PC-3 (cell line): ENCODE results near the gene MAK.
"Not testable (repeated sequence)": the region's sequence is repeated elsewhere in the genome, so short reads cannot be mapped to it uniquely, and the experiment has no call there.

ENCODE experiments used
- CTCF ChIP-seq: fragments of 300-600 bp; sonication (generic); conservative IDR thresholded peaks from 2 replicates; pipeline ENCODE4 v1.5.1; 2017; ENCODE audit warnings: antibody characterized with exemption, low read depth, mild to moderate bottlenecking, low read length
- EZH2phosphoT487 ChIP-seq: fragments of 300-600 bp; sonication (generic); IDR thresholded peaks from 2 replicates; pipeline ENCODE4 v1.6.1; 2018; ENCODE audit warnings: mild to moderate bottlenecking, antibody characterized with exemption, low read length, borderline replicate concordance

GRCh38 chr6:10886365-10886690 lies 48.0 kb upstream of the MAK start:
- not testable (repeated sequence) for TF ChIP-seq CTCF, EZH2phosphoT487
